NB4 (cell line): Measurements from ENCODE around the gene AKR1E2.

Experiments used
- CTCF ChIP-seq: IDR thresholded peaks from one replicate; pipeline ENCODE4 v1.5.1; 2012; ENCODE audit warnings: low read depth, low read length
- MAX ChIP-seq: IDR thresholded peaks from 2 replicates; pipeline ENCODE4 v1.6.1; 2011; ENCODE audit warnings: low read depth, low read length
- POLR2A ChIP-seq: IDR thresholded peaks from 2 replicates; pipeline ENCODE4 v1.6.1; 2011; ENCODE audit warnings: mild to moderate bottlenecking; ENCODE audit not compliant: insufficient read length; ENCODE audit errors: extremely low read depth

- TF ChIP-seq POLR2A (no peak), CTCF (no peak), MAX (no peak)
Measured at GRCh38 chr10:4843525-4844180, 17.6 kb downstream of the AKR1E2 start.
